Measurements from ENCODE around the gene PPP1R9A.

DNA sequence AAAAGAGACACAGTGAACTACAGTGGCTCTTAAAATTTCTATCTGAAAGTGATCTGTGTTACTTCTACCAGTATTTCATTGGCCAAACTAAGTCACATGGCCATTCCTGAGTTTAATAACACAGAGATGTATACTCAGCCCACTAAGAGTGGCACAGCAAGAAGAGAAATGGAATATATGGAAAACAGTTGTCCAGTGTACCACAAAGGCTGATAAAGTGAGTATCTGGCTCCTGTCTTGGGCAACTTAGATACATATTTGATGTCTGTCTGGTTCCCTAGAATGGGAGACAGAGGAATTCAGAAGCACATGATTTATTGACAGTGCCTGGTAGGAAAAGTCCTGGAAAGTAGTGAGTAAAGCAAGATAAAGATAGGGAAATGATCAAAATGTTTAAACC is 427.1 kb downstream of the PPP1R9A start:
- TF ChIP-seq, protein P1, sequence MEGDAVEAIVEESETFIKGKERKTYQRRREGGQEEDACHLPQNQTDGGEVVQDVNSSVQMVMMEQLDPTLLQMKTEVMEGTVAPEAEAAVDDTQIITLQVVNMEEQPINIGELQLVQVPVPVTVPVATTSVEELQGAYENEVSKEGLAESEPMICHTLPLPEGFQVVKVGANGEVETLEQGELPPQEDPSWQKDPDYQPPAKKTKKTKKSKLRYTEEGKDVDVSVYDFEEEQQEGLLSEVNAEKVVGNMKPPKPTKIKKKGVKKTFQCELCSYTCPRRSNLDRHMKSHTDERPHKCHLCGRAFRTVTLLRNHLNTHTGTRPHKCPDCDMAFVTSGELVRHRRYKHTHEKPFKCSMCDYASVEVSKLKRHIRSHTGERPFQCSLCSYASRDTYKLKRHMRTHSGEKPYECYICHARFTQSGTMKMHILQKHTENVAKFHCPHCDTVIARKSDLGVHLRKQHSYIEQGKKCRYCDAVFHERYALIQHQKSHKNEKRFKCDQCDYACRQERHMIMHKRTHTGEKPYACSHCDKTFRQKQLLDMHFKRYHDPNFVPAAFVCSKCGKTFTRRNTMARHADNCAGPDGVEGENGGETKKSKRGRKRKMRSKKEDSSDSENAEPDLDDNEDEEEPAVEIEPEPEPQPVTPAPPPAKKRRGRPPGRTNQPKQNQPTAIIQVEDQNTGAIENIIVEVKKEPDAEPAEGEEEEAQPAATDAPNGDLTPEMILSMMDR (IDR thresholded peaks at IDR 0.05): no peak
- TF ChIP-seq POLR2A (IDR thresholded peaks at IDR 0.05): no peak
